ENCODE data around the gene RREB1. TPM values are rescaled to one million over a fixed set of nuclear protein-coding genes. Genes with fewer than 3 reads are reported as not detected.

Gene RREB1
- total RNA-seq, 1 experiment from 2014 or later: 35.8 TPM

DNA sequence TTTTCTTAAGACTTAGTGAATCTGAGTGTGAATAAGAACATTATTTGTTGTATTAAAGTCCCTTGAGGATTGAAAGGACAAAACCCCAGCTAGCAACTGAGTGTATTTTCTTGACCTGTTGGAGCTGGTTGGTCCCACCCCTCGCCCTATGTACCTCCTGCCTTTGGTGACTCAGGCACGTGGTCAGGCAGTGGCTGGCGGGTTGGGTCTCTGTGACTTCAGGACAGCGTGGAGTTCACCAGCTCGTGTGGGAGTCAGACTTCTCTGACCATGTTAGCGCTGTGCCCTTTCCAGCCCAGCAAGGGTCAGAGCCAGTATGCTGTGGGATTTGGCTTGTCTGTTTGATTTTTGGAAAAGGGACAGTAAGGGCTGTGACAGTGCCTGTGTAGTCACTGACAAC, 111.5 kb downstream of the RREB1 start:
- H2BK15ac ChIP-seq (ENCODE audit: low read depth, low read length): no peak overlapping the region
- H3K27ac Mint-ChIP-seq: peak overlapping the region in 1 of 3 experiments; percentile 65; a peak in 2 of 7 replicates
- no peak overlapping the region for H3K27ac ChIP-seq (ENCODE audit: insufficient read length, low read depth, low read length)

More for the DNA sequence above, 111.5 kb downstream of the RREB1 start:
- Histone ChIP-seq H3K9me3 (ENCODE audit: control insufficient read depth, low read depth, low read length) (no peaks in the 10 kb centered on the region), H4K91ac (ENCODE audit: insufficient read length, low read depth, low read length) (no peak overlapping the region), H3K27me3 (ENCODE audit: insufficient read depth, low read length) (no peaks in the 10 kb centered on the region), H3T11ph (ENCODE audit: low read length) (no peak overlapping the region), H2BK20ac (ENCODE audit: low read depth, low read length, poor library complexity, severe bottlenecking) (no peak overlapping the region), H2BK120ac (ENCODE audit: low read depth, low read length, poor library complexity, severe bottlenecking) (no peak overlapping the region), H2BK12ac (ENCODE audit: insufficient read length, low read depth, low read length) (no peak overlapping the region), H2BK5ac (ENCODE audit: insufficient read length, low read length) (no peak overlapping the region), H3K79me2 (ENCODE audit: insufficient read depth, low read length) (no peaks in the 10 kb centered on the region), H2AK5ac (ENCODE audit: insufficient read length, low read length) (no peak overlapping the region), H3K23ac (ENCODE audit: insufficient read length, low read depth, low read length) (no peak overlapping the region), H4K20me1 (ENCODE audit: control insufficient read depth, insufficient read depth, insufficient read length) (no peaks in the 10 kb centered on the region), H4K8ac (replicated peaks; ENCODE audit: insufficient read length, low read depth, low read length) (no peak overlapping the region), H3K4me1 (ENCODE audit: insufficient read depth, low read length) (0 out of 2 replicates have a peak, but pooled peaks cover under 1% of the 10 kb centered on the region), H4K5ac (ENCODE audit: insufficient read length, low read depth, low read length) (no peak overlapping the region), H3K23me2 (ENCODE audit: insufficient read length, low read depth, low read length, poor library complexity, severe bottlenecking) (no peaks in the 10 kb centered on the region), H3K56ac (ENCODE audit: insufficient read length, low read depth, low read length) (no peak overlapping the region), H3K4ac (ENCODE audit: low read depth, low read length) (no peak overlapping the region), H3K9ac (ENCODE audit: extremely low read depth, insufficient read length, low read length) (no peak overlapping the region), H3K4me2 (ENCODE audit: insufficient read depth, insufficient read length, low read length) (no peak overlapping the region), H2AFZ (ENCODE audit: low read length) (no peak overlapping the region), H3K18ac (ENCODE audit: insufficient read length, low read depth, low read length) (no peak overlapping the region), H3K79me1 (ENCODE audit: insufficient read depth, low read depth, low read length, poor library complexity, severe bottlenecking) (no peaks in the 10 kb centered on the region), H3K14ac (ENCODE audit: insufficient read depth, low read length) (no peak overlapping the region; the same call in 1 of the 2 replicates)
- Mint-ChIP-seq H3K4me1 (peaks cover 20 to 36% of the 10 kb centered on the region in 2 experiments), H3K36me3 (ENCODE audit: insufficient read depth in 1 of 3, low read depth in 3 of 3) (peaks cover 6 to 39% (median 12%) of the 10 kb centered on the region in 3 experiments), H3K9me3 (no peaks in the 10 kb centered on the region), H3K27me3 (ENCODE audit: low read depth) (no peaks in the 10 kb centered on the region), H3K4me3 (no peak overlapping the region)
- DNase-seq: no peak
- TF ChIP-seq, protein P1, sequence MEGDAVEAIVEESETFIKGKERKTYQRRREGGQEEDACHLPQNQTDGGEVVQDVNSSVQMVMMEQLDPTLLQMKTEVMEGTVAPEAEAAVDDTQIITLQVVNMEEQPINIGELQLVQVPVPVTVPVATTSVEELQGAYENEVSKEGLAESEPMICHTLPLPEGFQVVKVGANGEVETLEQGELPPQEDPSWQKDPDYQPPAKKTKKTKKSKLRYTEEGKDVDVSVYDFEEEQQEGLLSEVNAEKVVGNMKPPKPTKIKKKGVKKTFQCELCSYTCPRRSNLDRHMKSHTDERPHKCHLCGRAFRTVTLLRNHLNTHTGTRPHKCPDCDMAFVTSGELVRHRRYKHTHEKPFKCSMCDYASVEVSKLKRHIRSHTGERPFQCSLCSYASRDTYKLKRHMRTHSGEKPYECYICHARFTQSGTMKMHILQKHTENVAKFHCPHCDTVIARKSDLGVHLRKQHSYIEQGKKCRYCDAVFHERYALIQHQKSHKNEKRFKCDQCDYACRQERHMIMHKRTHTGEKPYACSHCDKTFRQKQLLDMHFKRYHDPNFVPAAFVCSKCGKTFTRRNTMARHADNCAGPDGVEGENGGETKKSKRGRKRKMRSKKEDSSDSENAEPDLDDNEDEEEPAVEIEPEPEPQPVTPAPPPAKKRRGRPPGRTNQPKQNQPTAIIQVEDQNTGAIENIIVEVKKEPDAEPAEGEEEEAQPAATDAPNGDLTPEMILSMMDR (conservative IDR thresholded peaks at IDR 0.05): no peak
- no CpG with 5 or more reads among the region's 6 CpGs for WGBS (ENCODE audit: extremely low coverage, insufficient read length, low lambda C conversion rate)

Data from H9 (cell line).